HT1080 (cell line): ENCODE measurements around the gene RAD51. TPM values are rescaled to one million over a fixed set of nuclear protein-coding genes. Genes with fewer than 3 reads are reported as not detected.

Source experiments
- small RNA-seq: library from RNA; depleted of rRNA; stranded (forward); fragments of <200 nt; gene quantifications from one replicate; pipeline ENCODE3, GENCODE V24; 2014
- total RNA-seq: library from RNA; depleted of rRNA; stranded (reverse); fragments of >200 nt; shearing (Covaris generic); gene quantifications from 2 replicates; pipeline ENCODE4 v1.2.3, GENCODE V29; 2014; rRNA removed

RAD51 gene
- total RNA-seq, 1 experiment from 2014 or later, result 17.7 TPM

Small RNA genes within 50 kb of the gene (small RNA-seq; reads per million reads assigned to genes)
- gene SUMO2P15, result not detected

Other genes with a start within 250 kb of the RAD51 start
- gene CHST14, start 224.2 kb upstream of the RAD51 start, total RNA-seq, result 19.1 and 30.5 TPM in 2 replicates
- 7.8 and 19.5 TPM in 2 replicates for gene CCDC32, start 130.1 kb upstream of the RAD51 start, total RNA-seq
- 21.0 and 22.8 TPM in 2 replicates for gene RPUSD2, start 125.9 kb upstream of the RAD51 start, total RNA-seq
- gene KNL1, start 100.9 kb upstream of the RAD51 start, total RNA-seq, result 27.0 and 27.3 TPM in 2 replicates
- 12.9 and 26.9 TPM in 2 replicates for gene RMDN3, start 60.1 kb downstream of the RAD51 start, total RNA-seq
- gene GCHFR, start 68.9 kb downstream of the RAD51 start, total RNA-seq, result 0.51 TPM in 1 of 2 replicates, not detected in the other
- 0.16 and 0.27 TPM in 2 replicates for gene C15orf62, start 74.8 kb downstream of the RAD51 start, total RNA-seq
- gene ZFYVE19, start 111.9 kb downstream of the RAD51 start, total RNA-seq, result 18.4 and 22.3 TPM in 2 replicates
- 28.0 and 40.7 TPM in 2 replicates for gene DNAJC17, start 112.3 kb downstream of the RAD51 start, total RNA-seq
- not detected in 2 replicates for gene PPP1R14D, start 133.5 kb downstream of the RAD51 start, total RNA-seq
- 0.35 and 0.63 TPM in 2 replicates for gene SPINT1, start 148.9 kb downstream of the RAD51 start, total RNA-seq
- gene RHOV, start 179.1 kb downstream of the RAD51 start, total RNA-seq, result 0.43 and 1.5 TPM in 2 replicates
- 36.4 and 36.8 TPM in 2 replicates for gene VPS18, start 199.3 kb downstream of the RAD51 start, total RNA-seq
- gene DLL4, start 234.2 kb downstream of the RAD51 start, total RNA-seq, result 0.20 and 0.31 TPM in 2 replicates